SK-N-SH (cell line): ENCODE data around the gene C16orf78. TPM values are rescaled to one million over a fixed set of nuclear protein-coding genes. Genes with fewer than 3 reads are reported as not detected.

Source experiments
- CTCF ChIA-PET: fragments of 300-600, 350-600 bp; formaldehyde crosslinking; extraction: SDS; loops from one replicate; lab custom pipeline; 2021; lab: Yijun Ruan, JAX
- POLR2A ChIA-PET: fragments of 350-600 bp; sonication (Branson Sonifier 250); formaldehyde crosslinking; extraction: SDS; loops from one replicate; lab custom pipeline; 2020; ENCODE audit warnings: antibody characterized with exemption, inconsistent platforms; lab: Yijun Ruan, JAX
- DNase-seq: peaks from one replicate; pipeline ENCODE4 v3.0.0; 2012
- H2AFZ ChIP-seq: fragments of 200-600 bp; sonication (generic); 2 replicates; pipeline ENCODE4 v1.8.1; 2016; ENCODE audit warnings: antibody characterized with exemption, mild to moderate bottlenecking, low read depth
- H3F3A ChIP-seq: fragments of 200-600 bp; sonication (generic); replicated peaks from 2 replicates; pipeline ENCODE3; 2016; ENCODE audit warnings: antibody characterized with exemption, mild to moderate bottlenecking; ENCODE audit not compliant: insufficient read depth
- H3K27ac ChIP-seq, 2 experiments: fragments of 200-500 bp in 1 of 2; fragments of 200-600 bp in 1 of 2; sonication (Bioruptor generic) in 1 of 2; sonication (generic), shearing (Covaris generic) in 1 of 2; 2 replicates each; pipeline versions ENCODE4 v1.5.1 to v1.6.1; 2014 to 2016; ENCODE audit warnings: low read depth in 2 of 2, inconsistent platforms in 1 of 2, low read length in 1 of 2, mild to moderate bottlenecking in 1 of 2, mixed read lengths in 1 of 2
- H3K27me3 ChIP-seq: fragments of 200-600 bp; sonication (generic), shearing (Covaris generic); 2 replicates; pipeline ENCODE4 v1.6.1; 2016; ENCODE audit warnings: mixed run types; ENCODE audit not compliant: insufficient read depth
- H3K36me3 ChIP-seq, 2 experiments: fragments of 200-500 bp in 1 of 2; fragments of 200-600 bp in 1 of 2; sonication (Bioruptor generic) in 1 of 2; sonication (generic) in 1 of 2; replicated peaks in 1 of 2; 2 replicates each; pipeline versions ENCODE3 to v1.5.1; 2014 to 2016; ENCODE audit warnings: low read length in 1 of 2, mild to moderate bottlenecking in 1 of 2; ENCODE audit not compliant: insufficient read depth in 2 of 2, control insufficient read depth in 1 of 2
- H3K4me1 ChIP-seq, 2 experiments: fragments of 200-500 bp in 1 of 2; fragments of 200-600 bp in 1 of 2; sonication (Bioruptor generic) in 1 of 2; sonication (generic), shearing (Covaris generic) in 1 of 2; 2 replicates each; pipeline versions ENCODE4 v1.5.1 to v1.6.1; 2014 to 2016; ENCODE audit warnings: low read depth in 1 of 2, low read length in 1 of 2, mixed run types in 1 of 2; ENCODE audit not compliant: insufficient read depth in 2 of 2, control insufficient read depth in 1 of 2
- H3K4me2 ChIP-seq: fragments of 200-600 bp; sonication (generic), shearing (Covaris generic); 2 replicates; pipeline ENCODE4 v1.6.1; 2017; ENCODE audit warnings: mixed run types
- H3K4me3 ChIP-seq, 2 experiments: fragments of 200-500 bp in 1 of 2; fragments of 200-600 bp in 1 of 2; sonication (Bioruptor generic) in 1 of 2; sonication (generic), shearing (Covaris generic) in 1 of 2; 2 replicates each; pipeline versions ENCODE4 v1.5.1 to v1.8.1; 2014 to 2016; ENCODE audit warnings: low read depth in 2 of 2, inconsistent platforms in 1 of 2, low read length in 1 of 2, mild to moderate bottlenecking in 1 of 2, mixed read lengths in 1 of 2, moderate library complexity in 1 of 2
- H3K79me2 ChIP-seq: fragments of 200-600 bp; sonication (generic); 2 replicates; pipeline ENCODE4 v1.8.1; 2017; ENCODE audit warnings: mild to moderate bottlenecking; ENCODE audit not compliant: insufficient read depth
- H3K9ac ChIP-seq: fragments of 200-600 bp; sonication (generic); 2 replicates; pipeline ENCODE4 v1.6.1; 2017; ENCODE audit warnings: mixed run types
- H3K9me2 ChIP-seq: fragments of 200-600 bp; sonication (generic); 2 replicates; pipeline ENCODE4 v1.6.1; 2017; ENCODE audit warnings: mixed run types
- H3K9me3 ChIP-seq: fragments of 200-600 bp; sonication (generic); 2 replicates; pipeline ENCODE4 v1.6.1; 2017; ENCODE audit warnings: mixed run types, mild to moderate bottlenecking, moderate library complexity
- H4K20me1 ChIP-seq: fragments of 200-600 bp; sonication (generic); 2 replicates; pipeline ENCODE4 v1.6.1; 2017; ENCODE audit warnings: mild to moderate bottlenecking, mixed run types; ENCODE audit not compliant: insufficient read depth
- ELF1 ChIP-seq: IDR thresholded peaks from 2 replicates; pipeline ENCODE4 v1.4.0; 2012
- FOSL2 ChIP-seq: IDR thresholded peaks from 2 replicates; pipeline ENCODE4 v1.4.0; 2012; ENCODE audit warnings: low read depth, mild to moderate bottlenecking, moderate library complexity, borderline replicate concordance
- FOXM1 ChIP-seq: IDR thresholded peaks from 2 replicates; pipeline ENCODE4 v1.4.0; 2012; ENCODE audit warnings: low read depth, mild to moderate bottlenecking
- GABPA ChIP-seq: IDR thresholded peaks from 2 replicates; pipeline ENCODE4 v1.4.0; 2012; ENCODE audit warnings: low read depth, mild to moderate bottlenecking
- GATA2 ChIP-seq: sonication (generic); formaldehyde crosslinking; IDR thresholded peaks from 2 replicates; pipeline ENCODE4 v1.5.0; 2020; ENCODE audit warnings: mild to moderate bottlenecking, missing genetic modification reagents
- JUND ChIP-seq: IDR thresholded peaks from 2 replicates; pipeline ENCODE4 v1.4.0; 2012
- NFIC ChIP-seq: IDR thresholded peaks from 2 replicates; pipeline ENCODE4 v1.4.0; 2012; ENCODE audit warnings: borderline replicate concordance
- NRF1 ChIP-seq: IDR thresholded peaks from 2 replicates; pipeline ENCODE4 v1.6.1; 2012; ENCODE audit warnings: low read depth, mild to moderate bottlenecking, low read length
- WGBS: methylation state at CpG from one replicate; pipeline ENCODE4 v1.1.6; 2017; ENCODE audit warnings: low lambda C conversion rate; 5-methylcytosine and 5-hydroxymethylcytosine counted together
- polyA plus RNA-seq, 3 experiments: library from polyadenylated mRNA; depleted of rRNA; stranded (reverse); fragments of >200 nt; gene quantifications; 2 replicates each; pipeline ENCODE4 v1.2.3, GENCODE V29; 2012
- TF ChIP-seq, protein P1 (sequence below): fragments of 200-600 bp; sonication (generic); IDR thresholded peaks from 2 replicates; pipeline ENCODE4 v1.6.1; 2017; ENCODE audit warnings: antibody characterized with exemption, mild to moderate bottlenecking, moderate library complexity
- TF ChIP-seq, protein P2 (sequence below): IDR thresholded peaks from 2 replicates; pipeline ENCODE4; 2012
- TF ChIP-seq, protein P3 (sequence below): IDR thresholded peaks from 2 replicates; pipeline ENCODE4 v1.4.0; 2012; ENCODE audit warnings: low read depth, borderline replicate concordance

C16orf78 gene
- polyA plus RNA-seq, 1 of the 3 experiments (the other 2 are of a cell fraction): not detected

DNA sequence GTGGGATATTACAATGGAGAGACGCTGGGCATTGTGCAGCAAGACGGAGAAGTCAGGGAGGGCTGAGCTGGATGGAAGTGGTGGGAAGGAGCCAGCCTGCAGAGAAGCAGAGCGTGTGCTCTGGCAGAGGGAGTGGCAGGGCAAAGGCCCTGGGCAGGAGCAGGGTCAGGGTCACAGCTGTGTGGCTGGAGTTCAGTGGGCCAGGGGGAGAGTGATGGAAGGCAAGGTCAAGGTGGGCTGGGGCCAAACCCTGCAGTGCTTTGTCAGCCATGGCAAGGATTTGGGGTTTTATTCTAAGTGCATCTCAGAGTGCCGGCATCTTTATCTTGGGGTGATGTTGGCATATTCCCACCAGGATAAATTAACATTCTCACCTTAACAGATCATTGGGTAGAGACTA, 31.9 kb upstream of the C16orf78 start:
- CTCF ChIA-PET: interaction anchor here (1.3 to 10.6 kb wide), 3 partner anchors 8 to 158 kb away, joined by 3 to 67 read pairs (median 6); no protein-coding TSS in a partner anchor

DNA sequence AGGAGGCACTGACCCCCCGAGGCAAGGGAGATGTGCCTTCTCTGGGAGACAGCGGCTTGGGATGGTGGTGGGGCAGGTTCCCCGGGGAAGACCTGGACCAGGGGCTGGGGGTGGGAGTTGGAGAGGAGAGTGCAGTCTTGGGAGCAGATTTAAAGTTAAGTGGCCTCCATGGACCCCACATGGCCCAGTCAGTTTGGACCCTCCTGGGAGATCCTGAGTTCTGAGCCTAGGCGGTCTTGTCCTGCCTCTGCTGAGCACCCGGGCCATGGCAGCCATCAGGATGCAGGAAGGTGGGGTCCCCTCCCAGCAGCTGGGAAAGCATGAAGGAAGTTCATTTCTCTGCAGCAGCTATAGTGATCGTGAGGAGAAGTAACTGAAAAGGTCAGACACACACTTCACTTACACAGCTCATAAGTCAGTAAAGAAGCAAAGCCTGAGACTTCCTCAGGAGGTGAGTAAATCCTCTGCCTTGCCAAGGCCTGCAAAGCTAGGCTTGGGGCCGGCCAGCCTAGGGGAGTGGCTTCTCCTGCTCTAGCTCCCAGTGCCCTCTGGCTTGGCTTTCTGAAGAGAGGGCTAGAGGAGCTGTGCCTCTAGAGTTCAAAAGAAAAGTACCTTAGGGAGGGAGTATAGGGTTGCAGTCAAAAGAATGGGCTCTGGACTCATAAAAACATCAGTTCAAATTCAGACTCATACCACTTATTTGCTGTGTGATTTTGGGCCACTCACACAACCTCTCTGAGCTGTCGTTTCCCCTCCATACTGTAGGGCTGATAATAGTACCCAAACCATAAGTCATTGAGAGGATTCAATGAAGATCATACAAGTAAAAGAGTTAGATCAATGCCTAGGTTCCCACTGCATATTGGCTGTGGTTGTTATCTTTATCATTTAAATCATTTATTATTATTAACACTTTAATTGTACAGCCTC, 31.0 kb upstream of the C16orf78 start:
- H3K9ac ChIP-seq: no peak overlapping the region
- TF ChIP-seq JUND (no peak), ELF1 (no peak), NFIC (no peak), FOSL2 (no peak), GATA2 (CRISPR knock-in tag) (no peak)
- TF ChIP-seq, protein P1, sequence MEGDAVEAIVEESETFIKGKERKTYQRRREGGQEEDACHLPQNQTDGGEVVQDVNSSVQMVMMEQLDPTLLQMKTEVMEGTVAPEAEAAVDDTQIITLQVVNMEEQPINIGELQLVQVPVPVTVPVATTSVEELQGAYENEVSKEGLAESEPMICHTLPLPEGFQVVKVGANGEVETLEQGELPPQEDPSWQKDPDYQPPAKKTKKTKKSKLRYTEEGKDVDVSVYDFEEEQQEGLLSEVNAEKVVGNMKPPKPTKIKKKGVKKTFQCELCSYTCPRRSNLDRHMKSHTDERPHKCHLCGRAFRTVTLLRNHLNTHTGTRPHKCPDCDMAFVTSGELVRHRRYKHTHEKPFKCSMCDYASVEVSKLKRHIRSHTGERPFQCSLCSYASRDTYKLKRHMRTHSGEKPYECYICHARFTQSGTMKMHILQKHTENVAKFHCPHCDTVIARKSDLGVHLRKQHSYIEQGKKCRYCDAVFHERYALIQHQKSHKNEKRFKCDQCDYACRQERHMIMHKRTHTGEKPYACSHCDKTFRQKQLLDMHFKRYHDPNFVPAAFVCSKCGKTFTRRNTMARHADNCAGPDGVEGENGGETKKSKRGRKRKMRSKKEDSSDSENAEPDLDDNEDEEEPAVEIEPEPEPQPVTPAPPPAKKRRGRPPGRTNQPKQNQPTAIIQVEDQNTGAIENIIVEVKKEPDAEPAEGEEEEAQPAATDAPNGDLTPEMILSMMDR: no peak
- TF ChIP-seq, protein P2, sequence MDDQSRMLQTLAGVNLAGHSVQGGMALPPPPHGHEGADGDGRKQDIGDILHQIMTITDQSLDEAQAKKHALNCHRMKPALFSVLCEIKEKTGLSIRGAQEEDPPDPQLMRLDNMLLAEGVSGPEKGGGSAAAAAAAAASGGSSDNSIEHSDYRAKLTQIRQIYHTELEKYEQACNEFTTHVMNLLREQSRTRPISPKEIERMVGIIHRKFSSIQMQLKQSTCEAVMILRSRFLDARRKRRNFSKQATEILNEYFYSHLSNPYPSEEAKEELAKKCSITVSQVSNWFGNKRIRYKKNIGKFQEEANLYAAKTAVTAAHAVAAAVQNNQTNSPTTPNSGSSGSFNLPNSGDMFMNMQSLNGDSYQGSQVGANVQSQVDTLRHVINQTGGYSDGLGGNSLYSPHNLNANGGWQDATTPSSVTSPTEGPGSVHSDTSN: no peak
- H3K9me2 ChIP-seq: no peaks in the 10 kb centered on the region
- H3K79me2 ChIP-seq: no peaks in the 10 kb centered on the region
- H3K27ac ChIP-seq: no peak overlapping the region
- ChIA-PET POLR2A (no interaction called here), CTCF (interaction anchor here (0.9 to 1.8 kb wide), 4 partner anchors 9 to 656 kb away, joined by 3 to 6 read pairs (median 3); no protein-coding TSS in a partner anchor)
- no peaks in the 10 kb centered on the region for H3K36me3 ChIP-seq
- no peak for DNase-seq
- H3K9me3 ChIP-seq: no peaks in the 10 kb centered on the region
- H4K20me1 ChIP-seq: no peaks in the 10 kb centered on the region
- H2AFZ ChIP-seq: no peak overlapping the region
- no peaks in the 10 kb centered on the region for H3F3A ChIP-seq
- no peaks in the 10 kb centered on the region for H3K4me1 ChIP-seq
- H3K4me2 ChIP-seq: no peak overlapping the region
- 7% methylated on average over 8 of the region's 8 CpGs for WGBS
- H3K27me3 ChIP-seq: no peaks in the 10 kb centered on the region
- H3K4me3 ChIP-seq: no peak overlapping the region

More for the DNA sequence above, 31.9 kb upstream of the C16orf78 start:
- H3K4me3 ChIP-seq: no peak overlapping the region
- POLR2A ChIA-PET: no interaction called here
- H3K79me2 ChIP-seq: no peaks in the 10 kb centered on the region
- H3K27ac ChIP-seq: no peak overlapping the region
- no peaks in the 10 kb centered on the region for H3K4me1 ChIP-seq
- no peaks in the 10 kb centered on the region for H4K20me1 ChIP-seq
- TF ChIP-seq, protein P3, sequence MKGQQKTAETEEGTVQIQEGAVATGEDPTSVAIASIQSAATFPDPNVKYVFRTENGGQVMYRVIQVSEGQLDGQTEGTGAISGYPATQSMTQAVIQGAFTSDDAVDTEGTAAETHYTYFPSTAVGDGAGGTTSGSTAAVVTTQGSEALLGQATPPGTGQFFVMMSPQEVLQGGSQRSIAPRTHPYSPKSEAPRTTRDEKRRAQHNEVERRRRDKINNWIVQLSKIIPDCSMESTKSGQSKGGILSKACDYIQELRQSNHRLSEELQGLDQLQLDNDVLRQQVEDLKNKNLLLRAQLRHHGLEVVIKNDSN: no peak
- TF ChIP-seq NFIC (no peak), NRF1 (no peak), GABPA (no peak), ELF1 (no peak), FOXM1 (no peak)
- TF ChIP-seq, protein P2: no peak
- no peak overlapping the region for H3K9ac ChIP-seq
- no peaks in the 10 kb centered on the region for H3K27me3 ChIP-seq
- no peak for DNase-seq
- H3K36me3 ChIP-seq: no peaks in the 10 kb centered on the region
- no peaks in the 10 kb centered on the region for H3K9me3 ChIP-seq
- H3K4me2 ChIP-seq: no peak overlapping the region
- no peaks in the 10 kb centered on the region for H3K9me2 ChIP-seq
- WGBS: 21% methylated on average over 4 of the region's 4 CpGs
- H3F3A ChIP-seq: no peaks in the 10 kb centered on the region
- H2AFZ ChIP-seq: no peak overlapping the region
